A673 (cell line): Measurements from ENCODE around the gene CDK4. TPM values are rescaled to one million over a fixed set of nuclear protein-coding genes. Genes with fewer than 3 reads are reported as not detected.

Experiments
- BruUV-seq: library from RNA; stranded (reverse); fragments of 400-500 nt; replicated peaks from 2 replicates; lab custom pipeline; 2021; lab: Mats Ljungman, UMichigan
- CTCF ChIA-PET: fragments of 300-600 bp; sonication (Branson Sonifier 250); formaldehyde crosslinking; loops from one replicate; lab custom pipeline; 2022; ENCODE audit warnings: antibody characterized with exemption; lab: Charles Lee
- POLR2A ChIA-PET: fragments of 300-600 bp; sonication (Branson Sonifier 250); formaldehyde crosslinking; loops from one replicate; lab custom pipeline; 2022; ENCODE audit warnings: antibody characterized with exemption; ENCODE audit not compliant: low non-redundant PET; lab: Charles Lee
- DNase-seq: peaks from one replicate; pipeline ENCODE4 v3.0.0-alpha.2; 2015; ENCODE audit warnings: low spot score
- H3K27ac ChIP-seq: fragments of 200-600 bp; sonication (generic); 2 replicates; pipeline ENCODE4 v1.5.1; 2016; ENCODE audit warnings: mixed run types, low read depth, mild to moderate bottlenecking, mixed read lengths, antibody characterized with exemption, low read length; ENCODE audit not compliant: poor library complexity, severe bottlenecking
- H3K27me3 ChIP-seq: fragments of 200-600 bp; sonication (generic); replicated peaks from 2 replicates; pipeline ENCODE4 v1.6.1; 2017; ENCODE audit warnings: mixed run types, low read depth, mild to moderate bottlenecking, mixed read lengths, antibody characterized with exemption, low read length; ENCODE audit not compliant: insufficient read depth, poor library complexity
- H3K36me3 ChIP-seq: fragments of 200-600 bp; sonication (generic); 2 replicates; pipeline ENCODE4 v1.6.1; 2016; ENCODE audit warnings: mixed run types, mild to moderate bottlenecking, mixed read lengths, antibody characterized with exemption, low read length; ENCODE audit not compliant: insufficient read depth, poor library complexity, severe bottlenecking
- H3K4me1 ChIP-seq: fragments of 200-600 bp; sonication (generic); 2 replicates; pipeline ENCODE4 v1.6.1; 2017; ENCODE audit warnings: mixed run types, mild to moderate bottlenecking, mixed read lengths, antibody characterized with exemption, low read length; ENCODE audit not compliant: insufficient read depth, poor library complexity, severe bottlenecking
- H3K4me3 ChIP-seq: fragments of 200-600 bp; sonication (generic); 2 replicates; pipeline ENCODE4 v1.5.1; 2016; ENCODE audit warnings: low read depth, mixed run types, mild to moderate bottlenecking, mixed read lengths, low read length; ENCODE audit not compliant: poor library complexity, severe bottlenecking
- H3K9me3 ChIP-seq: fragments of 200-600 bp; sonication (generic); 2 replicates; pipeline ENCODE4 v1.6.1; 2016; ENCODE audit warnings: mixed run types, low read depth, mild to moderate bottlenecking, mixed read lengths, antibody characterized with exemption, low read length; ENCODE audit not compliant: poor library complexity, severe bottlenecking
- CTCF ChIP-seq: fragments of 300-800, 200-600 bp; sonication (generic); conservative IDR thresholded peaks from 2 replicates; pipeline ENCODE4 v1.5.1; 2017; ENCODE audit warnings: low read depth, mild to moderate bottlenecking, antibody characterized with exemption, low read length, moderate library complexity, mixed read lengths
- EZH2 ChIP-seq: fragments of 200-600 bp; sonication (generic); IDR thresholded peaks from 2 replicates; pipeline ENCODE4 v1.6.1; 2017; ENCODE audit warnings: borderline replicate concordance, low read depth, mild to moderate bottlenecking, mixed read lengths, antibody characterized with exemption, low read length; ENCODE audit not compliant: poor library complexity, severe bottlenecking
- intact Hi-C: fragments of 100-400 bp; cut with micrococcal nuclease; formaldehyde crosslinking; loops from one replicate; pipeline ENCODE4 v1.10.0; 2022; ENCODE audit not compliant: unreplicated experiment
- total RNA-seq: library from RNA; stranded (reverse); gene quantifications from 2 replicates; pipeline ENCODE4 v1.2.3, GENCODE V29; 2021

Gene CDK4
- total RNA-seq, 1 experiment from 2014 or later = 247 TPM

- Histone ChIP-seq H3K36me3 (no peaks in the 10 kb centered on the region), H3K27ac (no peak overlapping the region), H3K27me3 (no peaks in the 10 kb centered on the region), H3K9me3 (no peaks in the 10 kb centered on the region), H3K4me1 (no peaks in the 10 kb centered on the region), H3K4me3 (no peak overlapping the region)
- CTCF ChIA-PET = no interaction called here
- intact Hi-C loops = no loop called here
- DNase-seq = no peak
- POLR2A ChIA-PET = no interaction called here
- no TSS peak for BruUV-seq
- TF ChIP-seq CTCF (no peak), EZH2 (no peak)
Observed at GRCh38 chr12:57708296-57708695, 43.8 kb downstream of the CDK4 start.

GRCh38 chr12:57707250-57707649 is 44.9 kb downstream of the CDK4 start:
- POLR2A ChIA-PET = no interaction called here

DNA sequence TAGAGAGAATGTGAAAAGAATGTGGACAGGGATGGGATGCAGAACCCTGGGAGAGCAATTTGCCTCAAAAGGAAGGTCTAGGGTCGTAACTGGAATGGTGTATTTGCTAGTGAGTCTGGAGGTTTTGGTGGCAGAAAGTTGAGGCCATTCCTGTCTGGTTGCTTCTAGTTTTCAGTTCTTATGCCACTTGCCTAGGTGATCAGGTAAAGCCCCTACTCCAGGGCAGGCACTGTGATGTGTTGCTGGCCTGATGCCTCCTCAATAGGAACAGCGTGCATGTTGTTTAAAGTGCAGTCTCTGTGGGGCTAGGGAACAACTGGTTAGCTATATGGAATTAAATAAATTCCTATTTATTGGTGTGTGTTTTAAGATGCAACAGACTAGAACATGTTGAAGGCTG is 51.8 kb downstream of the CDK4 start:
- no peaks in the 10 kb centered on the region for H3K27me3 ChIP-seq
- CTCF ChIA-PET = no interaction called here
- no peak overlapping the region for H3K4me3 ChIP-seq
- intact Hi-C loops = no loop called here
- H3K4me1 ChIP-seq = no peaks in the 10 kb centered on the region
- H3K27ac ChIP-seq = no peak overlapping the region
- no peaks in the 10 kb centered on the region for H3K9me3 ChIP-seq
- H3K36me3 ChIP-seq = peaks cover 13% of the 10 kb centered on the region
- no TSS peak for BruUV-seq
- POLR2A ChIA-PET = no interaction called here
- TF ChIP-seq EZH2 (no peak), CTCF (no peak)
- no peak for DNase-seq

More at GRCh38 chr12:57707250-57707649, 44.9 kb downstream of the CDK4 start:
- no peaks in the 10 kb centered on the region for H3K9me3 ChIP-seq
- intact Hi-C loops = no loop called here
- no peaks in the 10 kb centered on the region for H3K27me3 ChIP-seq
- no peak for DNase-seq
- BruUV-seq = no TSS peak
- H3K36me3 ChIP-seq = no peaks in the 10 kb centered on the region
- H3K4me1 ChIP-seq = no peaks in the 10 kb centered on the region
- TF ChIP-seq CTCF (no peak), EZH2 (no peak)
- no peak overlapping the region for H3K4me3 ChIP-seq
- no peak overlapping the region for H3K27ac ChIP-seq
- CTCF ChIA-PET = no interaction called here
